Kidney epithelial cell (primary cell): Measurements from ENCODE around the gene ADGRB2. TPM values are rescaled to one million over a fixed set of nuclear protein-coding genes. Genes with fewer than 3 reads are reported as not detected.

Experiments used
- DNase-seq: peaks from one replicate; pipeline ENCODE4 v3.0.0-alpha.2; 2010; ENCODE audit warnings: low read depth
- H3K27me3 ChIP-seq: 2 replicates; pipeline ENCODE4 v1.6.0; 2011; ENCODE audit warnings: low read length; ENCODE audit not compliant: control insufficient read depth, insufficient read depth
- H3K36me3 ChIP-seq: 2 replicates; pipeline ENCODE4 v1.5.1; 2011; ENCODE audit warnings: low read length; ENCODE audit not compliant: control insufficient read depth, insufficient read depth
- H3K4me3 ChIP-seq: 2 replicates; pipeline ENCODE4 v1.5.1; 2011; ENCODE audit warnings: low read depth, mild to moderate bottlenecking, control low read depth, low read length
- CTCF ChIP-seq: IDR thresholded peaks from 2 replicates; pipeline ENCODE4 v1.5.1; 2011; ENCODE audit warnings: mild to moderate bottlenecking, moderate library complexity, low read length, control low read depth, inconsistent platforms; ENCODE audit not compliant: insufficient read depth, poor library complexity, severe bottlenecking
- total RNA-seq: library from RNA; depleted of rRNA; stranded (reverse); fragments of >200 nt; gene quantifications from 2 replicates; pipeline ENCODE4 v1.2.3, GENCODE V29; 2015

ADGRB2 gene
- total RNA-seq, 1 donor from 2014 or later, result 1.5 TPM

GRCh38 chr1:31679091-31679490, 85.0 kb downstream of the ADGRB2 start:
- Histone ChIP-seq H3K27me3 (no peaks in the 10 kb centered on the region), H3K36me3 (no peaks in the 10 kb centered on the region), H3K4me3 (no peak overlapping the region)
- no peak for TF ChIP-seq CTCF
- no peak for DNase-seq

- H3K4me3 ChIP-seq, result no peak overlapping the region
- TF ChIP-seq CTCF, result no peak
- no peak for DNase-seq
- H3K36me3 ChIP-seq, result no peaks in the 10 kb centered on the region
- no peaks in the 10 kb centered on the region for H3K27me3 ChIP-seq
Observed at GRCh38 chr1:31678681-31679080, 85.5 kb downstream of the ADGRB2 start.

- Histone ChIP-seq H3K4me3 (no peak overlapping the region), H3K36me3 (no peaks in the 10 kb centered on the region), H3K27me3 (no peaks in the 10 kb centered on the region)
- TF ChIP-seq CTCF, result no peak
- DNase-seq, result no peak
Observed at GRCh38 chr1:31677949-31678348, 86.2 kb downstream of the ADGRB2 start.

GRCh38 chr1:31677401-31677800, 86.7 kb downstream of the ADGRB2 start:
- Histone ChIP-seq H3K4me3 (no peak overlapping the region), H3K27me3 (no peaks in the 10 kb centered on the region), H3K36me3 (no peaks in the 10 kb centered on the region)
- TF ChIP-seq CTCF, result no peak
- no peak for DNase-seq

Other genes starting within 250 kb of the ADGRB2 start
- 140 and 149 TPM in 2 replicates for gene TINAGL1, start 187.8 kb downstream of the ADGRB2 start, total RNA-seq
- not detected in 2 replicates for gene HCRTR1, start 146.7 kb downstream of the ADGRB2 start, total RNA-seq
- gene PEF1, start 119.5 kb downstream of the ADGRB2 start, total RNA-seq, result 86.8 and 100 TPM in 2 replicates
- 9.2 and 10.8 TPM in 2 replicates for gene COL16A1, start 60.3 kb downstream of the ADGRB2 start, total RNA-seq
- gene SPOCD1, start 51.7 kb upstream of the ADGRB2 start, total RNA-seq, result 29.4 and 31.8 TPM in 2 replicates
- 306 and 346 TPM in 2 replicates for gene PTP4A2, start 174.0 kb upstream of the ADGRB2 start, total RNA-seq
- 95.8 and 110 TPM in 2 replicates for gene KHDRBS1, start 249.5 kb upstream of the ADGRB2 start, total RNA-seq